ENCODE measurements around the gene CYB5R2.
"Not testable (repeated sequence)": the region's sequence is repeated elsewhere in the genome, so short reads cannot be mapped to it uniquely, and the experiment has no call there.

The CYB5R2 gene

GRCh38 chr11:7668464-7668863 lies 4.8 kb downstream of the CYB5R2 start:
- no peak for DNase-seq

- DNase-seq = no peak
These were observed 5.8 kb downstream of the CYB5R2 start for GRCh38 chr11:7667460-7667859.

- no peak for DNase-seq
These were observed 6.9 kb downstream of the CYB5R2 start for GRCh38 chr11:7666292-7666866.

- DNase-seq = peak; percentile 76
These were observed 7.6 kb downstream of the CYB5R2 start for GRCh38 chr11:7665473-7666291.

GRCh38 chr11:7664867-7665266 lies 8.4 kb downstream of the CYB5R2 start:
- no peak for DNase-seq

GRCh38 chr11:7663531-7663930 lies 9.8 kb downstream of the CYB5R2 start:
- not testable (repeated sequence) for DNase-seq

- peak; percentile 79 for DNase-seq
These were observed 15.8 kb downstream of the CYB5R2 start for GRCh38 chr11:7657306-7658025.

GRCh38 chr11:7656704-7657103 lies 16.6 kb downstream of the CYB5R2 start:
- no peak for DNase-seq

- DNase-seq = no peak
These were observed 17.8 kb downstream of the CYB5R2 start for GRCh38 chr11:7655253-7656217.

GRCh38 chr11:7654195-7654705 lies 19.1 kb downstream of the CYB5R2 start:
- no peak for DNase-seq

GRCh38 chr11:7651700-7652099 lies 21.6 kb downstream of the CYB5R2 start:
- peak; percentile 20 for DNase-seq

GRCh38 chr11:7651140-7651551 lies 22.2 kb downstream of the CYB5R2 start:
- peak; percentile 73 for DNase-seq

GRCh38 chr11:7648264-7648663 lies 25.0 kb downstream of the CYB5R2 start:
- no peak for DNase-seq

GRCh38 chr11:7646866-7647265 lies 26.4 kb downstream of the CYB5R2 start:
- DNase-seq = no peak

- no peak for DNase-seq
These were observed 28.1 kb downstream of the CYB5R2 start for GRCh38 chr11:7645206-7645605.

GRCh38 chr11:7643314-7643713 lies 30.0 kb downstream of the CYB5R2 start:
- DNase-seq = no peak

- no peak for DNase-seq
These were observed 30.6 kb downstream of the CYB5R2 start for GRCh38 chr11:7642747-7643146.

- no peak for DNase-seq
These were observed 32.5 kb downstream of the CYB5R2 start for GRCh38 chr11:7640816-7641215.

GRCh38 chr11:7639643-7640025 lies 33.7 kb downstream of the CYB5R2 start:
- no peak for DNase-seq

- DNase-seq = no peak
These were observed 34.3 kb downstream of the CYB5R2 start for GRCh38 chr11:7638710-7639642.

GRCh38 chr11:7637447-7638157 lies 35.7 kb downstream of the CYB5R2 start:
- no peak for DNase-seq

All from hematopoietic multipotent progenitor cell treated with erythropoietin and hydrocortisone succinate and interleukin-3 and kit ligand, for 4 days (in vitro differentiated cells).